Measurements from ENCODE around the gene IRAK3. TPM values are rescaled to one million over a fixed set of nuclear protein-coding genes. Genes with fewer than 3 reads are reported as not detected.

IRAK3 gene
- total RNA-seq, 1 experiment from 2014 or later = 0.12 TPM

DNA sequence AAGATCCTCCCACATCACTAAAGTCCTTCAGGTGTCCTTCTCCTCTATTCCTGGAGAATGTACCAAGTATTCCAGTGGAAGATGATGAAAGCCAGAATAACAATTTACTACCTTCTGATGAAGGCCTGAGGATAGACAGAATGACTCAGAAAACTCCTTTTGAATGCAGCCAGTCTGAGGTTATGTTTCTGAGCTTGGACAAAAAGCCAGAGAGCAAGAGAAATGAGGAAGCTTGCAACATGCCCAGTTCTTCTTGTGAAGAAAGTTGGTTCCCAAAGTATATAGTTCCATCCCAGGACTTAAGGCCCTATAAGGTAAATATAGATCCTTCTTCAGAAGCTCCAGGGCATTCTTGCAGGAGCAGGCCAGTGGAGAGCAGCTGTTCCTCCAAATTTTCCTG is 58.7 kb downstream of the IRAK3 start:
- intact Hi-C loops (cut with micrococcal nuclease) = no loop called here
- DNase-seq (ENCODE audit: low read depth, low spot score) = no peak
- Histone ChIP-seq H3K4me3 (replicated peaks in 1 of 2; ENCODE audit: low read depth in 1 of 2, low read length in 2 of 2) (no peak overlapping the region), H3K9me2 (ENCODE audit: insufficient read depth) (no peaks in the 10 kb centered on the region), H3K4me1 (ENCODE audit: control insufficient read depth in 1 of 2, insufficient read depth in 2 of 2, low read length in 2 of 2) (no peaks in the 10 kb centered on the region), H3K4me2 (ENCODE audit: low read length) (no peak overlapping the region), H3K27me3 (ENCODE audit: insufficient read depth, low read length) (peaks cover 11% of the 10 kb centered on the region), H3K9me3 (ENCODE audit: control insufficient read depth in 1 of 2, insufficient read depth in 1 of 2, low read depth in 1 of 2, low read length in 2 of 2) (no peaks in the 10 kb centered on the region), H3K9ac (ENCODE audit: low read length) (no peak overlapping the region), H3K27ac (ENCODE audit: low read depth, low read length) (no peak overlapping the region), H3K36me3 (ENCODE audit: control insufficient read depth in 1 of 2, insufficient read depth in 2 of 2, low read length in 2 of 2) (no peaks in the 10 kb centered on the region), H4K20me1 (ENCODE audit: insufficient read depth) (no peaks in the 10 kb centered on the region), H2AFZ (ENCODE audit: low read depth, low read length, poor library complexity, severe bottlenecking) (no peak overlapping the region), H3K79me2 (ENCODE audit: insufficient read depth, low read length) (no peaks in the 10 kb centered on the region)
- TF ChIP-seq CBX3 (IDR thresholded peaks at IDR 0.05; ENCODE audit: low read depth) = no peak
- no peak for TF ChIP-seq CEBPB (IDR thresholded peaks at IDR 0.05; ENCODE audit: low read depth)
- no peak for TF ChIP-seq SP1 (IDR thresholded peaks at IDR 0.05; ENCODE audit: low read depth)
- TF ChIP-seq POLR2A (IDR thresholded peaks at IDR 0.05; ENCODE audit: borderline replicate concordance, extremely low read depth, insufficient read depth, insufficient read length) = no peak
- TF ChIP-seq SIN3A (IDR thresholded peaks at IDR 0.05; ENCODE audit: low read depth) = no peak
- no peak for TF ChIP-seq ELF1 (IDR thresholded peaks at IDR 0.05; ENCODE audit: borderline replicate concordance, low read depth)
- no peak for TF ChIP-seq RAD21 (IDR thresholded peaks at IDR 0.05; ENCODE audit: low read depth)
- TF ChIP-seq EZH2 (IDR thresholded peaks at IDR 0.05) = no peak
- POLR2A ChIA-PET = no interaction called here
- CTCF ChIA-PET = interaction anchor here (1.2 kb wide), 1 partner anchor 12 kb away, joined by 3 read pairs; no protein-coding TSS in a partner anchor
- RAD21 ChIA-PET (ENCODE audit: low non-redundant PET in 1 of 2, low total read pairs in 2 of 2, uncharacterized antibody in 2 of 2, unreplicated experiment in 2 of 2) = no interaction called here
- no peak for ATAC-seq
- BruUV-seq (replicated peaks) = no TSS peak

DNA sequence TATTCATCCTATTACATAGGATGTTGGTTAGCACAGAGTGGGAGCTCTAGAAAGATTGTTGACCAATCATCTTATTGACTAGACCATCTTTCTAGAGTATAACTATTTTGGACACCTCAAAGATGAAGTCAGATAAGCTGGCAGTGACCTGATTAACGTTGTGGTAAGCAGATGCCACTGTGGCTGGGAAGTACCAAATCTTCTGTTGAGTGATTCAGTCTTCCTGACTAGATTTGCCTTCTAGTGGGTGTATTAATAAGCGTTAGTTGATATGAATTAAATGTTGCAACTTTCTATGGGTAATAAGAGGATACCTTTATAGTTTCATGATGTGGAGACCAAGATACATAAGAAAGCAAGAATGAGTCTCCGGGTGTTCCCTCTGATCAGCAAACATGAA is 62.0 kb downstream of the IRAK3 start:
- RAD21 ChIA-PET (ENCODE audit: low non-redundant PET in 1 of 2, low total read pairs in 2 of 2, uncharacterized antibody in 2 of 2, unreplicated experiment in 2 of 2) = no interaction called here
- H3K27me3 ChIP-seq (ENCODE audit: insufficient read depth, low read length) = peaks cover 35% of the 10 kb centered on the region
- TF ChIP-seq TCF7L2 (IDR thresholded peaks at IDR 0.05; ENCODE audit: borderline replicate concordance, extremely low read depth, insufficient read depth, insufficient read length) (no peak), YY1 (IDR thresholded peaks at IDR 0.05; ENCODE audit: extremely low read depth, insufficient replicate concordance, low read depth, low read length) (no peak), SRF (IDR thresholded peaks at IDR 0.05; ENCODE audit: low read depth) (no peak), SIN3A (IDR thresholded peaks at IDR 0.05; ENCODE audit: low read depth) (no peak), ELF1 (IDR thresholded peaks at IDR 0.05; ENCODE audit: borderline replicate concordance, low read depth) (no peak), EZH2 (IDR thresholded peaks at IDR 0.05) (no peak), CBX3 (IDR thresholded peaks at IDR 0.05; ENCODE audit: low read depth) (no peak), EZH2phosphoT487 (IDR thresholded peaks at IDR 0.05; ENCODE audit: borderline replicate concordance) (no peak), RAD21 (IDR thresholded peaks at IDR 0.05; ENCODE audit: low read depth) (no peak), CEBPB (IDR thresholded peaks at IDR 0.05; ENCODE audit: low read depth) (no peak)
- TF ChIP-seq, protein P1, sequence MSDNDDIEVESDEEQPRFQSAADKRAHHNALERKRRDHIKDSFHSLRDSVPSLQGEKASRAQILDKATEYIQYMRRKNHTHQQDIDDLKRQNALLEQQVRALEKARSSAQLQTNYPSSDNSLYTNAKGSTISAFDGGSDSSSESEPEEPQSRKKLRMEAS (IDR thresholded peaks at IDR 0.05) = no peak
- TF ChIP-seq, protein P2, sequence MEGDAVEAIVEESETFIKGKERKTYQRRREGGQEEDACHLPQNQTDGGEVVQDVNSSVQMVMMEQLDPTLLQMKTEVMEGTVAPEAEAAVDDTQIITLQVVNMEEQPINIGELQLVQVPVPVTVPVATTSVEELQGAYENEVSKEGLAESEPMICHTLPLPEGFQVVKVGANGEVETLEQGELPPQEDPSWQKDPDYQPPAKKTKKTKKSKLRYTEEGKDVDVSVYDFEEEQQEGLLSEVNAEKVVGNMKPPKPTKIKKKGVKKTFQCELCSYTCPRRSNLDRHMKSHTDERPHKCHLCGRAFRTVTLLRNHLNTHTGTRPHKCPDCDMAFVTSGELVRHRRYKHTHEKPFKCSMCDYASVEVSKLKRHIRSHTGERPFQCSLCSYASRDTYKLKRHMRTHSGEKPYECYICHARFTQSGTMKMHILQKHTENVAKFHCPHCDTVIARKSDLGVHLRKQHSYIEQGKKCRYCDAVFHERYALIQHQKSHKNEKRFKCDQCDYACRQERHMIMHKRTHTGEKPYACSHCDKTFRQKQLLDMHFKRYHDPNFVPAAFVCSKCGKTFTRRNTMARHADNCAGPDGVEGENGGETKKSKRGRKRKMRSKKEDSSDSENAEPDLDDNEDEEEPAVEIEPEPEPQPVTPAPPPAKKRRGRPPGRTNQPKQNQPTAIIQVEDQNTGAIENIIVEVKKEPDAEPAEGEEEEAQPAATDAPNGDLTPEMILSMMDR (IDR thresholded peaks at IDR 0.05 in 2 of 3, conservative IDR thresholded peaks at IDR 0.05 in 1 of 3; ENCODE audit: borderline replicate concordance in 1 of 3, insufficient read depth in 1 of 3, low read depth in 2 of 3, low read length in 2 of 3) = no peak
- TF ChIP-seq, protein P3, sequence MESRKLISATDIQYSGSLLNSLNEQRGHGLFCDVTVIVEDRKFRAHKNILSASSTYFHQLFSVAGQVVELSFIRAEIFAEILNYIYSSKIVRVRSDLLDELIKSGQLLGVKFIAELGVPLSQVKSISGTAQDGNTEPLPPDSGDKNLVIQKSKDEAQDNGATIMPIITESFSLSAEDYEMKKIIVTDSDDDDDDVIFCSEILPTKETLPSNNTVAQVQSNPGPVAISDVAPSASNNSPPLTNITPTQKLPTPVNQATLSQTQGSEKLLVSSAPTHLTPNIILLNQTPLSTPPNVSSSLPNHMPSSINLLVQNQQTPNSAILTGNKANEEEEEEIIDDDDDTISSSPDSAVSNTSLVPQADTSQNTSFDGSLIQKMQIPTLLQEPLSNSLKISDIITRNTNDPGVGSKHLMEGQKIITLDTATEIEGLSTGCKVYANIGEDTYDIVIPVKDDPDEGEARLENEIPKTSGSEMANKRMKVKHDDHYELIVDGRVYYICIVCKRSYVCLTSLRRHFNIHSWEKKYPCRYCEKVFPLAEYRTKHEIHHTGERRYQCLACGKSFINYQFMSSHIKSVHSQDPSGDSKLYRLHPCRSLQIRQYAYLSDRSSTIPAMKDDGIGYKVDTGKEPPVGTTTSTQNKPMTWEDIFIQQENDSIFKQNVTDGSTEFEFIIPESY (IDR thresholded peaks at IDR 0.05; ENCODE audit: extremely low read depth, insufficient replicate concordance, low read length) = no peak

More for the DNA sequence above, 62.0 kb downstream of the IRAK3 start:
- no peak for ATAC-seq
- H3K9me2 ChIP-seq (ENCODE audit: insufficient read depth) = no peaks in the 10 kb centered on the region
- H3K9me3 ChIP-seq (ENCODE audit: control insufficient read depth in 1 of 2, insufficient read depth in 1 of 2, low read depth in 1 of 2, low read length in 2 of 2) = no peaks in the 10 kb centered on the region
- DNase-seq (ENCODE audit: low read depth, low spot score) = no peak
- H3K79me2 ChIP-seq (ENCODE audit: insufficient read depth, low read length) = no peaks in the 10 kb centered on the region
- no peak overlapping the region for H2AFZ ChIP-seq (ENCODE audit: low read depth, low read length, poor library complexity, severe bottlenecking)
- no peak overlapping the region for H3K9ac ChIP-seq (ENCODE audit: low read length)
- H3K4me1 ChIP-seq (ENCODE audit: control insufficient read depth in 1 of 2, insufficient read depth in 2 of 2, low read length in 2 of 2) = no peaks in the 10 kb centered on the region
- H3K27ac ChIP-seq (ENCODE audit: low read depth, low read length) = no peak overlapping the region
- ChIA-PET POLR2A (no interaction called here), CTCF (no interaction called here)
- H4K20me1 ChIP-seq (ENCODE audit: insufficient read depth) = no peaks in the 10 kb centered on the region
- H3K4me3 ChIP-seq (replicated peaks in 1 of 2; ENCODE audit: low read depth in 1 of 2, low read length in 2 of 2) = no peak overlapping the region
- H3K4me2 ChIP-seq (ENCODE audit: low read length) = no peak overlapping the region
- intact Hi-C loops (cut with micrococcal nuclease) = no loop called here
- BruUV-seq (replicated peaks) = no TSS peak
- no peaks in the 10 kb centered on the region for H3K36me3 ChIP-seq (ENCODE audit: control insufficient read depth in 1 of 2, insufficient read depth in 2 of 2, low read length in 2 of 2)
